ENCODE data around the gene TRIM16. TPM values are rescaled to one million over a fixed set of nuclear protein-coding genes. Genes with fewer than 3 reads are reported as not detected.
"Not testable (repeated sequence)": the region's sequence is repeated elsewhere in the genome, so short reads cannot be mapped to it uniquely, and the experiment has no call there.

Gene TRIM16
- total RNA-seq, result 10 to 100 TPM; 19.7 to 72.2 TPM

DNA sequence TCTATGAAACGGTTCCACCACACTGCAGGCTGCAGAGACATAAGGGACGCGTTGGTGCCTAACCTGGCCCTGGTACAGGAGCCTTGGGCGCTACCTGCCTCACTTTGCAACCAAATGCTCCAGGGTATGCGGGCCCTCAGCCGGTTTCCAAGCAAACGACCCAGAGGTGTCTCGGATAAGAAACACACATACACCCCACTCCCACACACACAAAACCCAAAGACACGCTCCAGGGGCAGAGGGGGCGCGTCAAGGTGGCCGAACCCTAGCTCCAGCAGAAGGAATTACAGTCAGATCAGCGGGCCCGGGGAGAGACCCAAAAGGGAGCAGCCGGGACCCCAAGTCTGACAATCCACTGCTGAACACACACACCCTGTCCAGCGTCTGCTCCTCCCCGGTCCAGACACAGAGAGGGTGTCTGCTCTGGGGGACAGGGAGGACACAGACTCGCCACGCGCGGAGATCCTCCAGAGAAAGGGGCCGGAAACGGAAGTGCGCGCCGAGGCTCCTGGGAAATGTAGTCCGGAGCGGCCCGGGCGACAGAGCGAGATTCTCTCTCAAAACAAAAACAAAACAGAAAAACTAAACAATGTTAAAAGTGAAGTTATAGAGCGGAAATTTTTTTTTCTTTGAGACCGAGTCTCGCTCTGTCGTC lies at the start of gene TRIM16:
TRIM16 (minus strand) TSS at position 488 of the 655 bp plus-strand sequence. CDS start 32,702 bp downstream, outside the sequence.
- TF ChIP-seq POLR2AphosphoS5 (IDR thresholded peaks at IDR 0.05), result peak; percentile 48

DNA sequence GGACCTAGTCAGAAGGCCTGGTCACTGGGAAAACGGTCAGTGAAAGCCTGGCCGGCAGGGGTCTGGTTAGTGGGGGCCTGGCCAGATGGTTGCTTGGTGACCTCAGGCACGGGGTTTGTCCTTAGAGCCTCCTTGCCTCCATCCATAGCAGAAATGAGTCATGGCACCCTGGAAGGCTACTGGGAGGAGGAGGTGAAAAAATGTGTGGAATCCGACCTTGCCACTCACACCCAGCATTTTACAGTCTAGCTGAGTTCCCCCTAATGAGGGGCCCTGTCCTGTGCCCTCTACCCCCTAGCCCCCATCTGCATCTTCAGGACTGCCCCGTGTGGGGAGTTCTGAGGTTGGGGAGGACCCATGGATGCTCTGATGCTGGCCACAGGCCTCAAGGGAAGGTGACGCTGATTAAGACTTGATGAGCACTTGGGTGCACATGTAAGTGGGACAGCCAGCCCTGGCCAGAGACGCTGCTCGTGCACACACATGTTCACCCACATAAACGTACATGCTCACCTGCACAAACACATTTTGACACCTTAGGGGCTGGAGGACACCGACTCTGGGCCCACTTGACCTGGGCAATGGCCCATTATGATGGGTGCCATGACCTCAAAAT lies 49.2 kb upstream of the TRIM16 start:
- not testable (repeated sequence) for H3K27ac ChIP-seq
- 81% methylated on average over 10 of the region's 10 CpGs for WGBS

More for the DNA sequence above, at the start of gene TRIM16:
- under 1% methylated on average over 30 of the region's 35 CpGs for WGBS
- H3K27ac ChIP-seq; H3K4me1 ChIP-seq (replicated peaks); intact Hi-C loops (cut with DNase I); H3K27me3 ChIP-seq (replicated peaks; ENCODE audit: insufficient read depth); H3K36me3 ChIP-seq; H3K9me3 ChIP-seq: not testable (repeated sequence)
- H3K4me3 ChIP-seq, result peak within 1 kb of the TSS; percentile 34 to 41
- peak; percentile 70 for DNase-seq (ENCODE audit: low spot score)

GRCh38 chr17:15731900-15732299 lies 47.8 kb upstream of the TRIM16 start, which contains the start of gene TBC1D26:
TBC1D26 (plus strand) TSS chr17:15732283; CDS start chr17:15735349, 3,066 bp downstream.
- WGBS, result 83% methylated on average over 7 of the region's 10 CpGs
- DNase-seq (ENCODE audit: low spot score); H3K9me3 ChIP-seq; H3K4me3 ChIP-seq; H3K36me3 ChIP-seq; H3K4me1 ChIP-seq (replicated peaks); H3K27ac ChIP-seq; H3K27me3 ChIP-seq (replicated peaks; ENCODE audit: insufficient read depth); intact Hi-C loops (cut with DNase I): not testable (repeated sequence)

More for the DNA sequence above, 49.2 kb upstream of the TRIM16 start:
- H3K9me3 ChIP-seq; H3K36me3 ChIP-seq; H3K4me1 ChIP-seq (replicated peaks); intact Hi-C loops (cut with DNase I); H3K27me3 ChIP-seq (replicated peaks; ENCODE audit: insufficient read depth); DNase-seq (ENCODE audit: low spot score); H3K4me3 ChIP-seq: not testable (repeated sequence)

- H3K4me1 ChIP-seq (replicated peaks); H3K9me3 ChIP-seq; DNase-seq (ENCODE audit: low spot score); H3K4me3 ChIP-seq; intact Hi-C loops (cut with DNase I); H3K27me3 ChIP-seq (replicated peaks; ENCODE audit: insufficient read depth); H3K36me3 ChIP-seq; H3K27ac ChIP-seq: not testable (repeated sequence)
- WGBS, result 72% methylated on average over 9 of the region's 14 CpGs
Measured at GRCh38 chr17:15730535-15730934, 46.4 kb upstream of the TRIM16 start.

GRCh38 chr17:15716601-15717563 lies 32.8 kb upstream of the TRIM16 start:
- H3K9me3 ChIP-seq; DNase-seq (ENCODE audit: low spot score); H3K36me3 ChIP-seq; H3K27ac ChIP-seq; H3K4me1 ChIP-seq (replicated peaks); intact Hi-C loops (cut with DNase I); H3K4me3 ChIP-seq; H3K27me3 ChIP-seq (replicated peaks; ENCODE audit: insufficient read depth): not testable (repeated sequence)
- 98% methylated on average over 9 of the region's 11 CpGs for WGBS

DNA sequence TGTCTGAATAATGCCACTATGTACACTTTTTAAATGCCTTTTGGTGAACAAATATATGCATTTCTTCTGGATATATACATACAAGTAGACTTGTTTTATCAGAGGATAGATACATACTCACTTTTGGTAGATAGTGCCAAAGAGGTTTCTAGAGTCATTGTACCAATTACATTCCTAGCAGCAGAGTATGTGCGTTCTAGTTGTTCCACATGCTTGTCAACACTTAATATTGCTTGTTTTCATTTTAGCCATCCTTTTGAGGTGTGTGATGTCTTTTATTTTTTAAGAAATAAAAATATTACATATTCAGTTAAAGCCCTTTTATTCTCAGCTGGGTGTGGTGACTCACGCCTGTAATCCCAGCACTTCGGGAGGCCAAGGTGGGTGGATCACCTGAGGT lies 24.8 kb upstream of the TRIM16 start:
- H3K4me3 ChIP-seq; intact Hi-C loops (cut with DNase I); H3K36me3 ChIP-seq; H3K9me3 ChIP-seq; H3K27me3 ChIP-seq (replicated peaks; ENCODE audit: insufficient read depth); H3K27ac ChIP-seq; H3K4me1 ChIP-seq (replicated peaks); DNase-seq (ENCODE audit: low spot score): not testable (repeated sequence)
- WGBS, result 94% methylated on average over 3 of the region's 3 CpGs

DNA sequence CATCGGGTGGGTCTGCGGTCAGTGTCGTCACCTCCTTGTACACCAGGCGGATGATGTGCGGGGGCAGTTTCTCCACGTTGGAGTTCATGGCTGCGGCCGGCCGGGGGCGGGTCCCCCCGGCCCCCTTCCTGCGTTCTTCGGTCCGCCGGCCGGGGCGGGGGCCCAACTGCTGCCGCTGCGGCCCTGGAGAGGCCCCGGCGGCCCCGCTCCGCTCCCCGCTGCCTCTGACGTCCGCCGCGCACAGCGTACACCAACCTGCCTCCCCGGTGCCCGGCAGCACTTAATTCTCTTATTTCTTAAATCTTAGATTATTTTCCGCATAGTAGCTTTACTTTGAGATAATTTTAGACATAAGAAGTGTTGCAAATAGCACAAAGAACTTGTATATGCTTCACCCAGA lies 20.7 kb upstream of the TRIM16 start:
- H3K9me3 ChIP-seq; H3K36me3 ChIP-seq; H3K4me1 ChIP-seq (replicated peaks); H3K4me3 ChIP-seq; H3K27me3 ChIP-seq (replicated peaks; ENCODE audit: insufficient read depth); intact Hi-C loops (cut with DNase I); H3K27ac ChIP-seq; DNase-seq (ENCODE audit: low spot score): not testable (repeated sequence)
- 98% methylated on average over 32 of the region's 32 CpGs for WGBS

GRCh38 chr17:15704239-15704638 lies 20.1 kb upstream of the TRIM16 start:
- H3K4me3 ChIP-seq; DNase-seq (ENCODE audit: low spot score); intact Hi-C loops (cut with DNase I); H3K9me3 ChIP-seq; H3K4me1 ChIP-seq (replicated peaks); H3K27me3 ChIP-seq (replicated peaks; ENCODE audit: insufficient read depth); H3K36me3 ChIP-seq; H3K27ac ChIP-seq: not testable (repeated sequence)
- 98% methylated on average over 21 of the region's 33 CpGs for WGBS

DNA sequence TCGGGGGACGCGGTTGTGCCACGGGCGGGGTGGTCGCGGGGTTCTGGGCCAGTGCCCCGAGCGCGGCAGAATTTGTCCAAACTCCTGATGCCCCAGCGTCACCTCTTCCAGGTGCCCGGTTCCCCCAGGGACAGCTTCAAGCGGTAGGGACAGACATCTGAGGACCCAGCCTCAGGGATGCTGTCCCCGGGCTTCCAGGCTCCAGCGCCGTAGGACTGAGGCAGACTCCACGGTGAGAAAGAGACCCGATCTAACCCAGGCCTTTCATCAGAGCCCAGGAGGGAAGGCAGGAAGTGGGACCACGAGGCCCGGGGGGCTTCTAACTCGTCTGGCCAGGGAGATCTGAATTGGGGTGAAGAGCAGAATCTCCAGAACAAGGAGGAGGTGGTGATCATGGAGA lies 15.8 kb upstream of the TRIM16 start:
- H3K9me3 ChIP-seq; H3K36me3 ChIP-seq; DNase-seq (ENCODE audit: low spot score); H3K27me3 ChIP-seq (replicated peaks; ENCODE audit: insufficient read depth); H3K4me1 ChIP-seq (replicated peaks); intact Hi-C loops (cut with DNase I): not testable (repeated sequence)
- Histone ChIP-seq H3K27ac (peak overlapping the region; percentile 51 to 71), H3K4me3 (peak overlapping the region; percentile 45 to 51)
- no CpG with 5 or more reads among the region's 21 CpGs for WGBS
